ENCODE data around the gene DTNB. TPM values are rescaled to one million over a fixed set of nuclear protein-coding genes. Genes with fewer than 3 reads are reported as not detected.

The DTNB gene
- total and polyA plus RNA-seq, 2 donors (not counting 1 experiment from before 2014, with no cell fraction given), result 25.7 to 37.3 TPM

DNA sequence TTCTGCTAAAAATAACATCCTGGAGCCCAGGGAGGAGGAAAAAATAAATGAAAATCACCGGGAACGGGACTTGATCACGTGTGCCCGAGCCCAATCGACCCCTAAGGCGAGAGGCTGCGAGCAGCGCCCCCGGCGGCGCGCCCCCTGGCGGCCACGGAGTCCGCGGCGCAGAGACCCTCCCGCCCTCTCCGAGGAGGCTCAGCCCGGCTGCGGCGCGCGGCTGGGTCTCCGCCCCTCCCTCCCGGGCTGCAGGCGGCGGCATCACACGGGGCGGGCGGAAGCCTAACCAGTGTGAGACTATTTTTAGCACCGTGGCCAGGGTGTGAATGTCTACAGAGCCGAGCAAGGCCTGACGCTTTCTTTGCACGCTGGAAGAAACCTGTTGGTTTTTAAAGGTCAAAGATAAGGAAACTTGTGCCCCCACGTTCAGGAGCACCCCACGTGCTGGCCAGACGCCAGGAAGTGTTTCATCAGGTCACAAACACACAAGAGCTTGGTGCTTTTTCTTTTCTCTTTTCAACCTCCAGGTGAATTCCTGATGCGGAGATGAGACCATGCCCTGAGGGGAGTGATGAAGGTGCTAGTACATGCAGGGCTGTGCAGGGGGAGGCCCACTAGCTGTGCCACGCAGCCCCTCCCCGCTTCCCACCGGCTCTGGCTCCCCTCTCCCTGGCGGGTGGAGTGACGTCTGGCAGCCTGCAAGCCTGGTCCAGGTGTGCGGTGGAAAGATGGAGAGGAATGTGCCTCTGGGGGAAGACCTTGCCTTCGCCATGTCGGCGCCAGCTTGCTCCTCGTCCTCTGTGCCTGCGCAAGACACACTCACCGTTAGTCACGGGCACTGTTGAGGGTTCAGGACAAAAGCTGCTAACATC, 296.4 kb downstream of the DTNB start:
- WGBS (ENCODE audit: insufficient coverage), result 17% methylated on average over 46 of the region's 52 CpGs
- Histone ChIP-seq H3K9me3 (ENCODE audit: control extremely low read depth in 1 of 3, control insufficient read depth in 2 of 3, insufficient read depth in 1 of 3, low read length in 2 of 3) (peaks cover 0 to 7% (median 0%) of the 10 kb centered on the region in 3 donors), H3K27me3 (replicated peaks in 1 of 4; ENCODE audit: control extremely low read depth in 1 of 4, control insufficient read depth in 3 of 4, insufficient read depth in 4 of 4, low read length in 3 of 4) (no peaks in the 10 kb centered on the region), H3K4me2 (replicated peaks; ENCODE audit: low read depth, low read length, poor library complexity, severe bottlenecking) (peak overlapping the region; percentile 77), H2AFZ (ENCODE audit: insufficient read depth, low read depth, low read length, poor library complexity, severe bottlenecking) (peak overlapping the region; percentile 75), H4K20me1 (ENCODE audit: control insufficient read depth, insufficient read depth, low read length, poor library complexity, severe bottlenecking) (no peaks in the 10 kb centered on the region), H3K4me3 (ENCODE audit: control extremely low read depth in 1 of 5, extremely low read depth in 1 of 5, insufficient read depth in 1 of 5, low read depth in 2 of 5, low read length in 4 of 5) (peak overlapping the region in 3 of 5 experiments; percentile 6 to 37 (median 29)), H3K4me1 (ENCODE audit: control insufficient read depth in 2 of 2, insufficient read depth in 2 of 2, low read length in 2 of 2) (peaks cover 31 to 41% of the 10 kb centered on the region in 2 donors), H3K9ac (ENCODE audit: low read length) (peak overlapping the region; percentile 43), H3K79me2 (ENCODE audit: control insufficient read depth, insufficient read depth, low read length) (peaks cover 5% of the 10 kb centered on the region), H3K36me3 (replicated peaks in 1 of 2; ENCODE audit: control extremely low read depth in 1 of 2, control insufficient read depth in 1 of 2, extremely low read depth in 1 of 2, insufficient read depth in 2 of 2, low read length in 1 of 2) (no peaks in the 10 kb centered on the region), H3K27ac (ENCODE audit: low read length in 2 of 2) (peak overlapping the region; percentile 80 to 87)
- CTCF ChIA-PET, result interaction anchor here (0.7 to 4.3 kb wide), 28 partner anchors 10 to 211 kb away, joined by 3 to 109 read pairs (median 5); partner anchors contain the start of gene DNMT3A
- ATAC-seq (ENCODE audit: low read depth), result peak; percentile 99
- no peak for TF ChIP-seq EZH2 (IDR thresholded peaks at IDR 0.05; ENCODE audit: borderline replicate concordance, insufficient read depth, low read depth, low read length, poor library complexity, severe bottlenecking)
- TF ChIP-seq, protein P1, sequence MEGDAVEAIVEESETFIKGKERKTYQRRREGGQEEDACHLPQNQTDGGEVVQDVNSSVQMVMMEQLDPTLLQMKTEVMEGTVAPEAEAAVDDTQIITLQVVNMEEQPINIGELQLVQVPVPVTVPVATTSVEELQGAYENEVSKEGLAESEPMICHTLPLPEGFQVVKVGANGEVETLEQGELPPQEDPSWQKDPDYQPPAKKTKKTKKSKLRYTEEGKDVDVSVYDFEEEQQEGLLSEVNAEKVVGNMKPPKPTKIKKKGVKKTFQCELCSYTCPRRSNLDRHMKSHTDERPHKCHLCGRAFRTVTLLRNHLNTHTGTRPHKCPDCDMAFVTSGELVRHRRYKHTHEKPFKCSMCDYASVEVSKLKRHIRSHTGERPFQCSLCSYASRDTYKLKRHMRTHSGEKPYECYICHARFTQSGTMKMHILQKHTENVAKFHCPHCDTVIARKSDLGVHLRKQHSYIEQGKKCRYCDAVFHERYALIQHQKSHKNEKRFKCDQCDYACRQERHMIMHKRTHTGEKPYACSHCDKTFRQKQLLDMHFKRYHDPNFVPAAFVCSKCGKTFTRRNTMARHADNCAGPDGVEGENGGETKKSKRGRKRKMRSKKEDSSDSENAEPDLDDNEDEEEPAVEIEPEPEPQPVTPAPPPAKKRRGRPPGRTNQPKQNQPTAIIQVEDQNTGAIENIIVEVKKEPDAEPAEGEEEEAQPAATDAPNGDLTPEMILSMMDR (IDR thresholded peaks at IDR 0.05), result peak; percentile 97
- Mint-ChIP-seq H3K27me3 (no peaks in the 10 kb centered on the region), H3K4me3 (peak overlapping the region; percentile 78), H3K9me3 (ENCODE audit: insufficient read depth) (no peaks in the 10 kb centered on the region), H3K4me1 (peaks cover 34% of the 10 kb centered on the region), H3K27ac (peak overlapping the region; percentile 92)
- POLR2A ChIA-PET, result interaction anchor here (1.0 to 2.6 kb wide), 4 partner anchors 10 to 100 kb away, joined by 4 to 28 read pairs (median 7); no protein-coding TSS in a partner anchor
- DNase-seq, result peak; percentile 94
- intact Hi-C loops (cut with micrococcal nuclease), result loop anchor here (1.0 to 2.0 kb wide), 10 partner anchors 15 to 190 kb away; no protein-coding TSS in a partner anchor

Data from B cell (primary cell).